Smooth muscle cell (in vitro differentiated cells): Measurements from ENCODE around the gene CXCL14. TPM values are rescaled to one million over a fixed set of nuclear protein-coding genes. Genes with fewer than 3 reads are reported as not detected.
A peak's percentile ranks its signal among the peaks of the same experiment; 100 is the strongest.
"Not testable (repeated sequence)": the region's sequence is repeated elsewhere in the genome, so short reads cannot be mapped to it uniquely, and the experiment has no call there.

Experiments
- DNase-seq: peaks from one replicate; lab custom pipeline; 2025; ENCODE audit not compliant: unreplicated experiment; lab: John Stamatoyannopoulos, UW
- H2AFZ ChIP-seq: fragments of 200-600 bp; sonication (generic); 2 replicates; pipeline ENCODE4 v1.6.0; 2016; ENCODE audit warnings: antibody characterized with exemption, low read depth, mild to moderate bottlenecking
- H3F3A ChIP-seq: fragments of 200-600 bp; sonication (generic); 2 replicates; pipeline ENCODE4 v1.6.0; 2017; ENCODE audit warnings: antibody characterized with exemption, low read depth
- H3K27ac ChIP-seq: fragments of 200-600 bp; sonication (generic); 2 replicates; pipeline ENCODE4 v1.5.1; 2016; ENCODE audit warnings: low read depth, mild to moderate bottlenecking
- H3K27me3 ChIP-seq: fragments of 200-600 bp; sonication (generic); 2 replicates; pipeline ENCODE4 v1.6.1; 2016; ENCODE audit warnings: low read depth, mild to moderate bottlenecking
- H3K36me3 ChIP-seq: fragments of 200-600 bp; sonication (generic); 2 replicates; pipeline ENCODE4 v1.5.1; 2016; ENCODE audit warnings: low read depth
- H3K4me1 ChIP-seq: fragments of 200-600 bp; sonication (generic); 2 replicates; pipeline ENCODE4 v1.5.1; 2016; ENCODE audit warnings: low read depth
- H3K4me2 ChIP-seq: fragments of 200-600 bp; sonication (generic); 2 replicates; pipeline ENCODE4 v1.6.0; 2016; ENCODE audit warnings: mild to moderate bottlenecking
- H3K4me3 ChIP-seq: fragments of 200-600 bp; sonication (generic); 2 replicates; pipeline ENCODE4 v1.5.1; 2016; ENCODE audit warnings: mild to moderate bottlenecking
- H3K79me2 ChIP-seq: fragments of 200-600 bp; sonication (generic); 2 replicates; pipeline ENCODE4 v1.6.0; 2016; ENCODE audit warnings: low read depth, mild to moderate bottlenecking
- H3K9ac ChIP-seq: fragments of 200-600 bp; sonication (generic); 2 replicates; pipeline ENCODE4 v1.6.0; 2016; ENCODE audit warnings: low read depth
- H3K9me3 ChIP-seq: fragments of 200-600 bp; sonication (generic); replicated peaks from 2 replicates; pipeline ENCODE4 v1.5.1; 2016; ENCODE audit warnings: low read depth
- H4K20me1 ChIP-seq: fragments of 200-600 bp; sonication (generic); 2 replicates; pipeline ENCODE4 v1.6.0; 2016; ENCODE audit warnings: low read depth
- WGBS: methylation state at CpG from one replicate; pipeline ENCODE4 v1.1.7; 2016; ENCODE audit warnings: low lambda C conversion rate; 5-methylcytosine and 5-hydroxymethylcytosine counted together
- polyA plus RNA-seq: library from polyadenylated mRNA; unstranded; fragments of >200 nt; fragmentation: Nextera tagmentation; extraction: Ambion mirVana; gene quantifications from 2 replicates; pipeline ENCODE4 v1.2.1, GENCODE V29; 2016
- total RNA-seq: library from RNA; depleted of rRNA; stranded (reverse); fragments of >200 nt; gene quantifications from 2 replicates; pipeline ENCODE4 v1.2.3, GENCODE V29; 2014
- TF ChIP-seq, protein P1 (sequence below): fragments of 200-600 bp; sonication (generic); IDR thresholded peaks from 2 replicates; pipeline ENCODE4 v1.5.1; 2017; ENCODE audit warnings: borderline replicate concordance, mild to moderate bottlenecking, antibody characterized with exemption; ENCODE audit not compliant: insufficient read depth, poor library complexity, severe bottlenecking

CXCL14 gene
- total and polyA plus RNA-seq, 2 experiments from 2014 or later: 589 to 1,209 TPM

DNA sequence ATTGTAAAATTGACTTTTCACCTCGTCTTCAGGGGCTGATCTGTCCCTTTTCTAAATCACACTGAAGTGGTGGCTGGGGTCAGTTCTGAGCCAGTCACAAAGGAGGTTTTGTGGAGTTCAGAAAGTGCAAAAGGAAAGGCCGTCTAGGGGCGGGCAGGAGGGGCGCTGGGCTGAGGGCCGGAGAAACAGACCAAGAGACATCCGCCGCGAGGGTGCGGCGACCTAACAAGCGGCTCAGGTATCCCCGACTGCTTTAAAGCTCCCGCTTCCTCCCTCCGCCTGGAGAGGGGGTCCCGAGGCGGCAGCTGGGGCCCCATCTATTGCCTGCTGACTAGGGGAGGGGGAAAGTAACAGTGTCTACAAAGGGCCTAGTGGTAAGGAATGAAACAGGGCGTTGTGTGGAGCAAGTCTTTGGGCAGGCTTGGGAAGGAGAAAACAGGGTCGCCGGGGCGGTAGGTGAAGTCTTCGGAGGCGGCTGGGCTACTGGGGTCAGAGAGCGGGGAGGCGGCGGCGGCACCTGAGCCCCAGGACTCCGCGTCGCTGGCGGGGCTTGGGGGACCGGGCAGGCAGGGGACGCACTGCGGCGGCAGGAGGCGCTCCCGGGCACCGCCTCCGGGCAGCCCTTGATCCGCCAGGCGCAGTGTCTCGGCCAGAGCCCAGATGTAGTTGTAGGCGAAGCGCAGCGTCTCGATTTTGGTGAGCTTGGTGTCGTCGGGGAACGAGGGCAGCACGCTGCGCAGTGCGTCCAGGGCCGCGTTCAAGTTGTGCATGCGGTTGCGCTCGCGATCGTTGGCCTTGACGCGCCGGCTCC lies 44.0 kb downstream of the CXCL14 start:
- no peak overlapping the region for H3K27ac ChIP-seq
- H3K9ac ChIP-seq: no peak overlapping the region
- peaks cover 24% of the 10 kb centered on the region for H3K4me1 ChIP-seq
- DNase-seq: no peak
- H3K36me3 ChIP-seq: no peaks in the 10 kb centered on the region
- TF ChIP-seq, protein P1, sequence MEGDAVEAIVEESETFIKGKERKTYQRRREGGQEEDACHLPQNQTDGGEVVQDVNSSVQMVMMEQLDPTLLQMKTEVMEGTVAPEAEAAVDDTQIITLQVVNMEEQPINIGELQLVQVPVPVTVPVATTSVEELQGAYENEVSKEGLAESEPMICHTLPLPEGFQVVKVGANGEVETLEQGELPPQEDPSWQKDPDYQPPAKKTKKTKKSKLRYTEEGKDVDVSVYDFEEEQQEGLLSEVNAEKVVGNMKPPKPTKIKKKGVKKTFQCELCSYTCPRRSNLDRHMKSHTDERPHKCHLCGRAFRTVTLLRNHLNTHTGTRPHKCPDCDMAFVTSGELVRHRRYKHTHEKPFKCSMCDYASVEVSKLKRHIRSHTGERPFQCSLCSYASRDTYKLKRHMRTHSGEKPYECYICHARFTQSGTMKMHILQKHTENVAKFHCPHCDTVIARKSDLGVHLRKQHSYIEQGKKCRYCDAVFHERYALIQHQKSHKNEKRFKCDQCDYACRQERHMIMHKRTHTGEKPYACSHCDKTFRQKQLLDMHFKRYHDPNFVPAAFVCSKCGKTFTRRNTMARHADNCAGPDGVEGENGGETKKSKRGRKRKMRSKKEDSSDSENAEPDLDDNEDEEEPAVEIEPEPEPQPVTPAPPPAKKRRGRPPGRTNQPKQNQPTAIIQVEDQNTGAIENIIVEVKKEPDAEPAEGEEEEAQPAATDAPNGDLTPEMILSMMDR: peak; percentile 16
- no peaks in the 10 kb centered on the region for H3F3A ChIP-seq
- peak overlapping the region; percentile 83 for H3K4me2 ChIP-seq
- H3K9me3 ChIP-seq: no peaks in the 10 kb centered on the region
- peaks cover 100% of the 10 kb centered on the region for H3K27me3 ChIP-seq
- WGBS: 8% methylated on average over 51 of the region's 61 CpGs
- peak overlapping the region; percentile 31 for H3K4me3 ChIP-seq
- no peaks in the 10 kb centered on the region for H3K79me2 ChIP-seq
- no peak overlapping the region for H2AFZ ChIP-seq
- H4K20me1 ChIP-seq: no peaks in the 10 kb centered on the region

GRCh38 chr5:135533794-135534193 lies 45.0 kb downstream of the CXCL14 start:
- 41% methylated on average over 3 of the region's 3 CpGs for WGBS
- H3K27me3 ChIP-seq: peaks cover 100% of the 10 kb centered on the region
- no peak for DNase-seq
- no peak overlapping the region for H3K9ac ChIP-seq
- no peaks in the 10 kb centered on the region for H3K9me3 ChIP-seq
- H3K4me1 ChIP-seq: peaks cover 24% of the 10 kb centered on the region
- no peak overlapping the region for H3K27ac ChIP-seq
- H3K4me3 ChIP-seq: no peak overlapping the region
- TF ChIP-seq, protein P1: no peak
- no peaks in the 10 kb centered on the region for H3F3A ChIP-seq
- no peak overlapping the region for H2AFZ ChIP-seq
- no peaks in the 10 kb centered on the region for H3K79me2 ChIP-seq
- no peaks in the 10 kb centered on the region for H3K36me3 ChIP-seq
- H3K4me2 ChIP-seq: no peak overlapping the region
- H4K20me1 ChIP-seq: no peaks in the 10 kb centered on the region

GRCh38 chr5:135533334-135533733 lies 45.5 kb downstream of the CXCL14 start:
- Histone ChIP-seq H3K4me3 (no peak overlapping the region), H3K27me3 (peaks cover 100% of the 10 kb centered on the region), H3K9ac (no peak overlapping the region), H3F3A (no peaks in the 10 kb centered on the region), H2AFZ (no peak overlapping the region), H4K20me1 (no peaks in the 10 kb centered on the region), H3K36me3 (no peaks in the 10 kb centered on the region), H3K9me3 (no peaks in the 10 kb centered on the region), H3K4me2 (no peak overlapping the region), H3K79me2 (no peaks in the 10 kb centered on the region), H3K27ac (no peak overlapping the region), H3K4me1 (peaks cover 24% of the 10 kb centered on the region)
- TF ChIP-seq, protein P1: no peak
- DNase-seq: no peak
- WGBS: 56% methylated on average over 3 of the region's 3 CpGs

DNA sequence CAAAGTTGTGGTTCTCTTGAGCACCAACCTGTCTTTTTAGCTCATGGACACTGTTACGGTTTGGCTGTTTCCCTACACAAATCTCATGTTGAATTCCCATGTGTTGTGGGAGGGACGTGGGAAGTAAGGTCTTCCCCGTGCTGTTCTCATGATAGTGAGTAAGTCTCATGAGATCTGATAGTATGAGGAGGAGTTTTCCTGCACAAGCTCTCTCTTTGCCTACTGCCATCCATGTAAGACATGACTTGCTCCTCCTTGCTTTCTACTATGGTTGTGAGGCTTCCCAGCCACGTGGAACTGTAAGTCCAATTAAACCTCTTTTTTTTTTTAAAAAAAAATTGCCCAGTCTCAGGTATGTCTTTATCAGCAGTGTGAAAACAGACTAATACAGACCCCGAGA lies 49.2 kb downstream of the CXCL14 start:
- Histone ChIP-seq H3K27me3 (peaks cover 100% of the 10 kb centered on the region), H3K4me1 (peaks cover 12% of the 10 kb centered on the region)
- H3K79me2 ChIP-seq, H3K4me2 ChIP-seq, H4K20me1 ChIP-seq, H3K27ac ChIP-seq, H3F3A ChIP-seq, H2AFZ ChIP-seq, H3K9me3 ChIP-seq, H3K4me3 ChIP-seq, H3K36me3 ChIP-seq, H3K9ac ChIP-seq, DNase-seq: not testable (repeated sequence)
- WGBS: 75% methylated on average over 5 of the region's 5 CpGs
